A673 (cell line): ENCODE measurements around the gene NPPA. TPM values are rescaled to one million over a fixed set of nuclear protein-coding genes. Genes with fewer than 3 reads are reported as not detected.

Source experiments
- BruUV-seq: library from RNA; stranded (reverse); fragments of 400-500 nt; replicated peaks from 2 replicates; lab custom pipeline; 2021; lab: Mats Ljungman, UMichigan
- CTCF ChIA-PET: fragments of 300-600 bp; sonication (Branson Sonifier 250); formaldehyde crosslinking; loops from one replicate; lab custom pipeline; 2022; ENCODE audit warnings: antibody characterized with exemption; lab: Charles Lee
- POLR2A ChIA-PET: fragments of 300-600 bp; sonication (Branson Sonifier 250); formaldehyde crosslinking; loops from one replicate; lab custom pipeline; 2022; ENCODE audit warnings: antibody characterized with exemption; ENCODE audit not compliant: low non-redundant PET; lab: Charles Lee
- DNase-seq: peaks from one replicate; pipeline ENCODE4 v3.0.0-alpha.2; 2015; ENCODE audit warnings: low spot score
- H3K27ac ChIP-seq: fragments of 200-600 bp; sonication (generic); 2 replicates; pipeline ENCODE4 v1.5.1; 2016; ENCODE audit warnings: mixed run types, low read depth, mild to moderate bottlenecking, mixed read lengths, antibody characterized with exemption, low read length; ENCODE audit not compliant: poor library complexity, severe bottlenecking
- H3K27me3 ChIP-seq: fragments of 200-600 bp; sonication (generic); replicated peaks from 2 replicates; pipeline ENCODE4 v1.6.1; 2017; ENCODE audit warnings: mixed run types, low read depth, mild to moderate bottlenecking, mixed read lengths, antibody characterized with exemption, low read length; ENCODE audit not compliant: insufficient read depth, poor library complexity
- H3K36me3 ChIP-seq: fragments of 200-600 bp; sonication (generic); 2 replicates; pipeline ENCODE4 v1.6.1; 2016; ENCODE audit warnings: mixed run types, mild to moderate bottlenecking, mixed read lengths, antibody characterized with exemption, low read length; ENCODE audit not compliant: insufficient read depth, poor library complexity, severe bottlenecking
- H3K4me1 ChIP-seq: fragments of 200-600 bp; sonication (generic); 2 replicates; pipeline ENCODE4 v1.6.1; 2017; ENCODE audit warnings: mixed run types, mild to moderate bottlenecking, mixed read lengths, antibody characterized with exemption, low read length; ENCODE audit not compliant: insufficient read depth, poor library complexity, severe bottlenecking
- H3K4me3 ChIP-seq: fragments of 200-600 bp; sonication (generic); 2 replicates; pipeline ENCODE4 v1.5.1; 2016; ENCODE audit warnings: low read depth, mixed run types, mild to moderate bottlenecking, mixed read lengths, low read length; ENCODE audit not compliant: poor library complexity, severe bottlenecking
- H3K9me3 ChIP-seq: fragments of 200-600 bp; sonication (generic); 2 replicates; pipeline ENCODE4 v1.6.1; 2016; ENCODE audit warnings: mixed run types, low read depth, mild to moderate bottlenecking, mixed read lengths, antibody characterized with exemption, low read length; ENCODE audit not compliant: poor library complexity, severe bottlenecking
- CTCF ChIP-seq: fragments of 300-800, 200-600 bp; sonication (generic); conservative IDR thresholded peaks from 2 replicates; pipeline ENCODE4 v1.5.1; 2017; ENCODE audit warnings: low read depth, mild to moderate bottlenecking, antibody characterized with exemption, low read length, moderate library complexity, mixed read lengths
- EZH2 ChIP-seq: fragments of 200-600 bp; sonication (generic); IDR thresholded peaks from 2 replicates; pipeline ENCODE4 v1.6.1; 2017; ENCODE audit warnings: borderline replicate concordance, low read depth, mild to moderate bottlenecking, mixed read lengths, antibody characterized with exemption, low read length; ENCODE audit not compliant: poor library complexity, severe bottlenecking
- intact Hi-C: fragments of 100-400 bp; cut with micrococcal nuclease; formaldehyde crosslinking; loops from one replicate; pipeline ENCODE4 v1.10.0; 2022; ENCODE audit not compliant: unreplicated experiment
- total RNA-seq: library from RNA; stranded (reverse); gene quantifications from 2 replicates; pipeline ENCODE4 v1.2.3, GENCODE V29; 2021

Gene NPPA
- total RNA-seq, 1 experiment from 2014 or later, result not detected

- no peaks in the 10 kb centered on the region for H3K4me1 ChIP-seq
- no peaks in the 10 kb centered on the region for H3K36me3 ChIP-seq
- no peak for DNase-seq
- ChIA-PET CTCF (no interaction called here), POLR2A (no interaction called here)
- BruUV-seq, result no TSS peak
- H3K27me3 ChIP-seq, result peaks cover 40% of the 10 kb centered on the region
- TF ChIP-seq EZH2, result no peak
- no peak for TF ChIP-seq CTCF
- no peaks in the 10 kb centered on the region for H3K9me3 ChIP-seq
- intact Hi-C loops, result loop anchor here (5.0 kb wide), 1 partner anchor 37 kb away; no protein-coding TSS in a partner anchor
- H3K4me3 ChIP-seq, result no peak overlapping the region
- H3K27ac ChIP-seq, result no peak overlapping the region
These were observed 7.8 kb upstream of the NPPA start for GRCh38 chr1:11855430-11855829.

GRCh38 chr1:11854519-11854918 lies 6.9 kb upstream of the NPPA start:
- no peaks in the 10 kb centered on the region for H3K9me3 ChIP-seq
- ChIA-PET POLR2A (no interaction called here), CTCF (interaction anchor here (0.6 kb wide), 1 partner anchor 53 kb away, joined by 5 read pairs; no protein-coding TSS in a partner anchor)
- no peak overlapping the region for H3K4me3 ChIP-seq
- no peaks in the 10 kb centered on the region for H3K4me1 ChIP-seq
- TF ChIP-seq CTCF (no peak), EZH2 (no peak)
- no peaks in the 10 kb centered on the region for H3K36me3 ChIP-seq
- no peak overlapping the region for H3K27ac ChIP-seq
- H3K27me3 ChIP-seq, result peaks cover 31% of the 10 kb centered on the region
- intact Hi-C loops, result no loop called here
- DNase-seq, result no peak
- BruUV-seq, result no TSS peak

GRCh38 chr1:11851180-11851579 lies 3.6 kb upstream of the NPPA start:
- Histone ChIP-seq H3K4me3 (no peak overlapping the region), H3K27ac (no peak overlapping the region), H3K9me3 (no peaks in the 10 kb centered on the region), H3K36me3 (no peaks in the 10 kb centered on the region), H3K27me3 (no peaks in the 10 kb centered on the region), H3K4me1 (no peaks in the 10 kb centered on the region)
- BruUV-seq, result no TSS peak
- DNase-seq, result no peak
- ChIA-PET CTCF (no interaction called here), POLR2A (no interaction called here)
- no peak for TF ChIP-seq EZH2
- no peak for TF ChIP-seq CTCF
- intact Hi-C loops, result no loop called here
